Chondrocyte (in vitro differentiated cells): ENCODE results near the gene CHRNG. TPM values are rescaled to one million over a fixed set of nuclear protein-coding genes. Genes with fewer than 3 reads are reported as not detected.

ENCODE experiments used
- DNase-seq: peaks from one replicate; pipeline ENCODE4 v3.0.0; 2021; ENCODE audit warnings: mixed read lengths, low spot score
- H3K27ac Mint-ChIP-seq: one replicate; pipeline ENCODE4 v1.8.0; 2021; ENCODE audit warnings: mild to moderate bottlenecking, moderate library complexity, mixed read lengths; ENCODE audit not compliant: unreplicated experiment
- H3K27me3 Mint-ChIP-seq: 2 replicates; pipeline ENCODE4 v1.8.0; 2021; ENCODE audit warnings: low read depth, mixed read lengths
- H3K36me3 Mint-ChIP-seq: 2 replicates; pipeline ENCODE4 v1.8.0; 2021; ENCODE audit warnings: low read depth, mixed read lengths
- H3K4me1 Mint-ChIP-seq: 2 replicates; pipeline ENCODE4 v1.8.0; 2021; ENCODE audit warnings: low read depth, mild to moderate bottlenecking, mixed read lengths
- H3K4me3 Mint-ChIP-seq: one replicate; pipeline ENCODE4 v1.8.0; 2021; ENCODE audit warnings: mild to moderate bottlenecking, moderate library complexity, mixed read lengths; ENCODE audit not compliant: unreplicated experiment
- H3K9me3 Mint-ChIP-seq: 2 replicates; pipeline ENCODE4 v1.8.0; 2021; ENCODE audit warnings: low read depth, mixed read lengths
- CTCF ChIP-seq: fragments of 200-600 bp; sonication (generic); IDR thresholded peaks from 2 replicates; pipeline ENCODE4 v1.5.0; 2021; ENCODE audit warnings: antibody characterized with exemption, mild to moderate bottlenecking, moderate library complexity
- total RNA-seq: library from RNA; stranded (reverse); gene quantifications from 3 replicates; pipeline ENCODE4 v1.2.1, GENCODE V29; 2021

The CHRNG gene
- total RNA-seq, 1 donor from 2014 or later: not detected

- no peak for TF ChIP-seq CTCF
- peaks cover 5% of the 10 kb centered on the region for H3K9me3 Mint-ChIP-seq
- no peaks in the 10 kb centered on the region for H3K27me3 Mint-ChIP-seq
- H3K27ac Mint-ChIP-seq: no peak overlapping the region
- H3K4me1 Mint-ChIP-seq: peaks cover 9% of the 10 kb centered on the region
- H3K4me3 Mint-ChIP-seq: no peak overlapping the region
- peaks cover 1% of the 10 kb centered on the region for H3K36me3 Mint-ChIP-seq
- no peak for DNase-seq
Observed at GRCh38 chr2:232593982-232594381, 54.5 kb downstream of the CHRNG start.

Other genes with a start within 250 kb of the CHRNG start
- not detected in 3 replicates for gene ALPP, start 160.9 kb upstream of the CHRNG start, total RNA-seq
- gene ALPG, start 132.8 kb upstream of the CHRNG start, total RNA-seq: not detected in 3 replicates
- gene ALPI, start 83.5 kb upstream of the CHRNG start, total RNA-seq: not detected in 3 replicates
- gene ECEL1, start 51.9 kb upstream of the CHRNG start, total RNA-seq: 0.12 to 0.53 TPM in 2 of 3 replicates, not detected in the other
- not detected in 3 replicates for gene PRSS56, start 19.3 kb upstream of the CHRNG start, total RNA-seq
- not detected in 3 replicates for gene CHRND, start 13.5 kb upstream of the CHRNG start, total RNA-seq
- 3.2 to 6.7 TPM (median 3.3 TPM) in 3 replicates for gene TIGD1, start 10.9 kb downstream of the CHRNG start, total RNA-seq
- 87.1 to 95.7 TPM (median 89.3 TPM) in 3 replicates for gene EIF4E2, start 11.0 kb downstream of the CHRNG start, total RNA-seq
- gene EFHD1, start 93.9 kb downstream of the CHRNG start, total RNA-seq: 109 to 178 TPM (median 175 TPM) in 3 replicates
- gene GIGYF2, start 157.6 kb downstream of the CHRNG start, total RNA-seq: 45.4 to 60.4 TPM (median 45.6 TPM) in 3 replicates
- gene KCNJ13, start 236.9 kb downstream of the CHRNG start, total RNA-seq: not detected in 3 replicates